22Rv1 (cell line): ENCODE data around the gene CAPN11.

Experiments used
- ZFX ChIP-seq: fragments of 450-650 bp; IDR thresholded peaks from 2 replicates; pipeline ENCODE4 v1.6.1; 2017; ENCODE audit warnings: antibody characterized with exemption, borderline replicate concordance
- TF ChIP-seq, protein P1 (sequence below): fragments of 450-650 bp; IDR thresholded peaks from 2 replicates; pipeline ENCODE4 v1.5.1; 2017; ENCODE audit warnings: mild to moderate bottlenecking

- TF ChIP-seq, protein P1, sequence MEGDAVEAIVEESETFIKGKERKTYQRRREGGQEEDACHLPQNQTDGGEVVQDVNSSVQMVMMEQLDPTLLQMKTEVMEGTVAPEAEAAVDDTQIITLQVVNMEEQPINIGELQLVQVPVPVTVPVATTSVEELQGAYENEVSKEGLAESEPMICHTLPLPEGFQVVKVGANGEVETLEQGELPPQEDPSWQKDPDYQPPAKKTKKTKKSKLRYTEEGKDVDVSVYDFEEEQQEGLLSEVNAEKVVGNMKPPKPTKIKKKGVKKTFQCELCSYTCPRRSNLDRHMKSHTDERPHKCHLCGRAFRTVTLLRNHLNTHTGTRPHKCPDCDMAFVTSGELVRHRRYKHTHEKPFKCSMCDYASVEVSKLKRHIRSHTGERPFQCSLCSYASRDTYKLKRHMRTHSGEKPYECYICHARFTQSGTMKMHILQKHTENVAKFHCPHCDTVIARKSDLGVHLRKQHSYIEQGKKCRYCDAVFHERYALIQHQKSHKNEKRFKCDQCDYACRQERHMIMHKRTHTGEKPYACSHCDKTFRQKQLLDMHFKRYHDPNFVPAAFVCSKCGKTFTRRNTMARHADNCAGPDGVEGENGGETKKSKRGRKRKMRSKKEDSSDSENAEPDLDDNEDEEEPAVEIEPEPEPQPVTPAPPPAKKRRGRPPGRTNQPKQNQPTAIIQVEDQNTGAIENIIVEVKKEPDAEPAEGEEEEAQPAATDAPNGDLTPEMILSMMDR: no peak
- no peak for TF ChIP-seq ZFX
Observed at GRCh38 chr6:44217332-44218143, 58.9 kb downstream of the CAPN11 start.
